ENCODE data around the gene CDIPT. TPM values are rescaled to one million over a fixed set of nuclear protein-coding genes. Genes with fewer than 3 reads are reported as not detected.

Gene CDIPT
- total and polyA plus RNA-seq, 2 of the 13 experiments (the other 11 are each of a cell fraction or from before 2014, with no cell fraction given): 54.9 to 97.5 TPM

GRCh38 chr16:29898804-29899515 lies 35.9 kb upstream of the CDIPT start (continued):
- TF ChIP-seq ZNF891 (CRISPR knock-in tag; IDR thresholded peaks at IDR 0.05) (no peak), ZNF546 (CRISPR knock-in tag; conservative IDR thresholded peaks at IDR 0.05) (no peak), NCOA1 (CRISPR knock-in tag; IDR thresholded peaks at IDR 0.05) (no peak), POLR2A (IDR thresholded peaks at IDR 0.05; ENCODE audit: insufficient read depth in 1 of 2, low read depth in 2 of 2, low read length in 2 of 2) (peak in 1 of 2 experiments; percentile 68; a peak in 2 of 4 replicates), CHD2 (IDR thresholded peaks at IDR 0.05; ENCODE audit: low read depth, low read length) (peak; percentile 79), KLF6 (CRISPR knock-in tag; IDR thresholded peaks at IDR 0.05) (no peak), KDM5A (IDR thresholded peaks at IDR 0.05; ENCODE audit: borderline replicate concordance, low read length) (peak; percentile 35; the same call in 1 of the 2 replicates), MXD1 (CRISPR knock-in tag; IDR thresholded peaks at IDR 0.05) (peak; percentile 14; the same call in 1 of the 2 replicates), RFX3 (CRISPR knock-in tag; IDR thresholded peaks at IDR 0.05) (no peak), ONECUT2 (CRISPR knock-in tag; IDR thresholded peaks at IDR 0.05) (no peak), ZSCAN29 (CRISPR knock-in tag; conservative IDR thresholded peaks at IDR 0.05) (no peak), MNT (IDR thresholded peaks at IDR 0.05) (no peak), TBP (CRISPR knock-in tag; IDR thresholded peaks at IDR 0.05) (no peak), ZFP90 (CRISPR knock-in tag; IDR thresholded peaks at IDR 0.05; ENCODE audit: borderline replicate concordance) (0 out of 2 replicates have a peak, but pooled peaks have one; percentile 7), ETV6 (CRISPR knock-in tag; conservative IDR thresholded peaks at IDR 0.05) (0 out of 2 replicates have a peak, but pooled peaks have one; percentile 43), ZNF788 (CRISPR knock-in tag; IDR thresholded peaks at IDR 0.05; ENCODE audit: borderline replicate concordance) (peak; percentile 10; the same call in 1 of the 2 replicates), ASH2L (IDR thresholded peaks at IDR 0.05; ENCODE audit: insufficient read length, low read depth, low read length) (no peak), ZNF296 (CRISPR knock-in tag; conservative IDR thresholded peaks at IDR 0.05) (0 out of 2 replicates have a peak, but pooled peaks have one; percentile 7), ZNF10 (CRISPR knock-in tag; IDR thresholded peaks at IDR 0.05; ENCODE audit: borderline replicate concordance, low read depth) (no peak), SRSF9 (IDR thresholded peaks at IDR 0.05; ENCODE audit: borderline replicate concordance, insufficient read depth, low read depth, low read length, poor library complexity, severe bottlenecking) (no peak), ZBTB37 (CRISPR knock-in tag; IDR thresholded peaks at IDR 0.05) (0 out of 2 replicates have a peak, but pooled peaks have one; percentile 6), MEIS2 (CRISPR knock-in tag; IDR thresholded peaks at IDR 0.05) (no peak), POLR2AphosphoS5 (IDR thresholded peaks at IDR 0.05; ENCODE audit: low read depth, low read length) (peak; percentile 71), MEF2D (CRISPR knock-in tag; IDR thresholded peaks at IDR 0.05) (peak; percentile 5; the same call in 1 of the 2 replicates), ZSCAN30 (CRISPR knock-in tag; IDR thresholded peaks at IDR 0.05) (0 out of 2 replicates have a peak, but pooled peaks have one; percentile 43), CSRNP1 (CRISPR knock-in tag; IDR thresholded peaks at IDR 0.05) (0 out of 2 replicates have a peak, but pooled peaks have one; percentile 0)
